Fibroblast of lung (primary cell): ENCODE data around the gene C12orf56. TPM values are rescaled to one million over a fixed set of nuclear protein-coding genes. Genes with fewer than 3 reads are reported as not detected.

Experiments used
- DNase-seq, 2 donors: peaks; one replicate each; pipeline versions ENCODE4 v3.0.0 to v3.0.0-alpha.2; 2010; ENCODE audit warnings: low read depth in 2 of 2
- H2AFZ ChIP-seq: 2 replicates; pipeline ENCODE4 v1.5.1; 2012; ENCODE audit warnings: low read length, control low read depth, inconsistent platforms
- H3K27ac ChIP-seq: 2 replicates; pipeline ENCODE4 v1.5.1; 2011; ENCODE audit warnings: low read length, control low read depth; ENCODE audit not compliant: insufficient read depth
- H3K27me3 ChIP-seq: 2 replicates; pipeline ENCODE4 v1.5.1; 2011; ENCODE audit warnings: mild to moderate bottlenecking, low read length; ENCODE audit not compliant: control insufficient read depth, insufficient read depth
- H3K36me3 ChIP-seq: 2 replicates; pipeline ENCODE4 v1.5.1; 2011; ENCODE audit warnings: low read length; ENCODE audit not compliant: control insufficient read depth, insufficient read depth
- H3K4me1 ChIP-seq: 2 replicates; pipeline ENCODE4 v1.5.1; 2011; ENCODE audit warnings: low read length; ENCODE audit not compliant: control insufficient read depth, insufficient read depth; ENCODE audit errors: extremely low read depth
- H3K4me2 ChIP-seq: 2 replicates; pipeline ENCODE4 v1.5.1; 2011; ENCODE audit warnings: low read length, control low read depth; ENCODE audit not compliant: insufficient read depth; ENCODE audit errors: extremely low read depth
- H3K4me3 ChIP-seq, 4 experiments: fragments of 200-600 bp in 1 of 4; sonication (generic) in 1 of 4; replicated peaks in 1 of 4; 2 replicates each; pipeline ENCODE4 v1.5.1; 2011 to 2016; ENCODE audit warnings: low read length in 4 of 4, low read depth in 3 of 4, mild to moderate bottlenecking in 3 of 4, control low read depth in 2 of 4, inconsistent platforms in 1 of 4, mixed read lengths in 1 of 4; ENCODE audit not compliant: insufficient read depth in 1 of 4; ENCODE audit errors: control extremely low read depth in 1 of 4
- H3K79me2 ChIP-seq: 2 replicates; pipeline ENCODE4 v1.5.1; 2012; ENCODE audit warnings: mild to moderate bottlenecking, low read length, inconsistent platforms; ENCODE audit not compliant: control insufficient read depth, insufficient read depth
- H3K9ac ChIP-seq: 2 replicates; pipeline ENCODE4 v1.5.1; 2011; ENCODE audit warnings: mild to moderate bottlenecking, low read length, control low read depth; ENCODE audit not compliant: insufficient read depth
- H3K9me3 ChIP-seq: 2 replicates; pipeline ENCODE4 v1.5.1; 2012; ENCODE audit warnings: low read depth, low read length; ENCODE audit not compliant: control insufficient read depth, insufficient read depth
- H4K20me1 ChIP-seq: 2 replicates; pipeline ENCODE4 v1.5.1; 2011; ENCODE audit warnings: low read length; ENCODE audit not compliant: control insufficient read depth, insufficient read depth; ENCODE audit errors: extremely low read depth
- EZH2 ChIP-seq: IDR thresholded peaks from 2 replicates; pipeline ENCODE4 v1.5.1; 2012; ENCODE audit warnings: low read length, control low read depth, mild to moderate bottlenecking; ENCODE audit errors: missing control alignments
- polyA plus RNA-seq, 2 donors: library from polyadenylated mRNA; depleted of rRNA in 1 of 2; stranded (reverse) in 1 of 2; unstranded in 1 of 2; fragments of >200 nt; gene quantifications; 2 replicates each; pipeline ENCODE4 v1.2.1, GENCODE V29; 2011 to 2012; ENCODE audit warnings: missing spikeins in 1 of 2
- total RNA-seq: library from RNA; depleted of rRNA; stranded (reverse); fragments of >200 nt; gene quantifications from 2 replicates; pipeline ENCODE4 v1.2.1, GENCODE V29; 2014
- TF ChIP-seq, protein P1 (sequence below), 2 donors: IDR thresholded peaks in 1 of 2; conservative IDR thresholded peaks in 1 of 2; 1 replicate in 1 of 2; 2 replicates in 1 of 2; pipeline ENCODE4 v1.5.1; 2011 to 2012; ENCODE audit warnings: low read length in 2 of 2, control low read depth in 1 of 2, inconsistent platforms in 1 of 2, low read depth in 1 of 2, mild to moderate bottlenecking in 1 of 2

Gene C12orf56
- total and polyA plus RNA-seq, 2 donors (not counting 1 experiment from before 2014, with no cell fraction given): 0.10 to 1.5 TPM

DNA sequence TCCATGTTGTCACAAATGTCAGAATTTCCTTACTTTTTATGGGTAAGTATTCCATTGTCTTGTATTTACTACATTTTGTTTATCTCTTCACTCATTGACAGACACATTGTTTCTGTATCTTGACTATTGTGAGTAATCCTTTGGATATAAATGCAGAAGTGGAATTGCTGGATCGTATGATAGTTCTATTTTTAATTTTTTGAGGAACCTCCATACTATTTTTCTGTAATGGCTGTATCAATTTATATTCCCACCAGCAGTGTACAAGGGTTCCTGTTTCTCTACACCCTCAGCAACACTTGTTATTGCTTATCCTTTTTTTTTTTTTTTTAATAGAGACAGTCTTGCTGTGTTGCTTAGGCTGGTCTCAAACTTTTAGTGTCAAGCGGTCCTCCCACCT is 164.9 kb downstream of the C12orf56 start:
- Histone ChIP-seq H3K4me3 (no peak overlapping the region), H3K27ac (no peak overlapping the region), H3K27me3 (no peaks in the 10 kb centered on the region), H4K20me1 (no peaks in the 10 kb centered on the region), H3K79me2 (no peaks in the 10 kb centered on the region), H3K9ac (no peak overlapping the region), H3K9me3 (no peaks in the 10 kb centered on the region), H3K4me1 (no peaks in the 10 kb centered on the region), H3K4me2 (no peak overlapping the region), H2AFZ (no peak overlapping the region), H3K36me3 (no peaks in the 10 kb centered on the region)
- no peak for DNase-seq
- TF ChIP-seq, protein P1, sequence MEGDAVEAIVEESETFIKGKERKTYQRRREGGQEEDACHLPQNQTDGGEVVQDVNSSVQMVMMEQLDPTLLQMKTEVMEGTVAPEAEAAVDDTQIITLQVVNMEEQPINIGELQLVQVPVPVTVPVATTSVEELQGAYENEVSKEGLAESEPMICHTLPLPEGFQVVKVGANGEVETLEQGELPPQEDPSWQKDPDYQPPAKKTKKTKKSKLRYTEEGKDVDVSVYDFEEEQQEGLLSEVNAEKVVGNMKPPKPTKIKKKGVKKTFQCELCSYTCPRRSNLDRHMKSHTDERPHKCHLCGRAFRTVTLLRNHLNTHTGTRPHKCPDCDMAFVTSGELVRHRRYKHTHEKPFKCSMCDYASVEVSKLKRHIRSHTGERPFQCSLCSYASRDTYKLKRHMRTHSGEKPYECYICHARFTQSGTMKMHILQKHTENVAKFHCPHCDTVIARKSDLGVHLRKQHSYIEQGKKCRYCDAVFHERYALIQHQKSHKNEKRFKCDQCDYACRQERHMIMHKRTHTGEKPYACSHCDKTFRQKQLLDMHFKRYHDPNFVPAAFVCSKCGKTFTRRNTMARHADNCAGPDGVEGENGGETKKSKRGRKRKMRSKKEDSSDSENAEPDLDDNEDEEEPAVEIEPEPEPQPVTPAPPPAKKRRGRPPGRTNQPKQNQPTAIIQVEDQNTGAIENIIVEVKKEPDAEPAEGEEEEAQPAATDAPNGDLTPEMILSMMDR (conservative IDR thresholded peaks at IDR 0.05 in 1 of 2, IDR thresholded peaks at IDR 0.05 in 1 of 2; ENCODE audit: low read depth in 1 of 2, low read length in 2 of 2): no peak
- no peak for TF ChIP-seq EZH2

DNA sequence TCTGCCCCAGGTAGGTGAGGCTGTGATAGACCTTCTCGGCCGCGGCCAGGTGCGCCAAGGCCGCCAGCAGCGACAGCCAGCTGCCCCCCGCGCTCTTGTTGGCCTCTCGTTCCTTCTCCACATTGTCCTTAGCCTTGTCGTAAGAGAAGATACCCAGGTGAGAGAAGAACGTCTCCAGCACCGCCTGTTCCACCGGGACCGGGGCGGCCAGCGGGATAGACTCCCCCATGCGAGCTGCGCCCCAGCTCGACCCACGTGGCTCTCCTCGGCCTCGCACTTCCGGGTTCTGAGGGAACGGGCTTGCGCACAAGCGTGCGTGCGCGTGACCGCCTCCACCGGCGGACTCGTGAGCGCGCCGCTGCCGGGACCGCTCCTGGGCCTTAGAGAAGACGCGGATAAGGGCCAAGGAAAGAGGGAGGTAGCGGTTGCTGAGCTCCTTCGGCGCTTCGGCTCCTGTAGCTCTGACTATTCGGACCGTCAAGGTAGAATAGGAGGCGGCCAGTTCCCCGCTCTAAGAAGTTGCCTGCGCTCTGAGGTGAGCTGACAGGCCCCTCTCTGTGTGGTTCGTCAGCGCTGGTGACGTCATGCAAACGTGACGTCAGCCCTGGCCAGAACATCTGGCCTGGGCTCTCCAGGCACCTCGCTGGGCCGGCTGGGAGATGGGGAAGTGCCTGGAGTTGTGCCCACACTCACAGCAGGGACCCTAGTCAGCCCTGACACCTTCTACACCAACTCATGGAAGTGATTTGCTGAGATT is 168.4 kb downstream of the C12orf56 start, which contains the start of gene KICS2:
Gene KICS2, minus strand, starts transcription at position 288 of the 757 bp plus-strand sequence. Its CDS starts 59 bp downstream, at position 229.
- Histone ChIP-seq H2AFZ (peak within 1 kb of the TSS; percentile 92), H3K4me3 (peak within 1 kb of the TSS; percentile 77 to 93 (median 83))
- TF ChIP-seq, protein P1 (conservative IDR thresholded peaks at IDR 0.05 in 1 of 2, IDR thresholded peaks at IDR 0.05 in 1 of 2; ENCODE audit: low read depth in 1 of 2, low read length in 2 of 2): no peak

DNA sequence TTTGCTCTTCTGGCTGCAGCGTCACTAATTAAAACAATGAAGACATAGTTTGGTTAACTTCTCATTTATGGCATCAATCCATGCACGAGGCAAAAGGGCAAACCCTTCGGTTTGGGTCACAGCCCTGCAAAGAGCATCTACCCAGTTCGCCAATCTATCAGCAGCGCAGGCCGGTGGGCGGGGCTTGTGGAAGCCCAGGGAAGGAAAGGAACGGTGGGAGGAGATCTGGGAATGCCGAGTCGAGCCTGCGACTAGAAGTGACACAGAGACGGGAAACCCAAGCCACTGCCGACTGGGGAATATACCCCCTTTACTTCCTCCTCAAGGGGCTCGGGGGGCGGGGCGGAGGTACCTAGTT is 168.9 kb downstream of the C12orf56 start:
- no peak for TF ChIP-seq EZH2
- TF ChIP-seq, protein P1 (conservative IDR thresholded peaks at IDR 0.05 in 1 of 2, IDR thresholded peaks at IDR 0.05 in 1 of 2; ENCODE audit: low read depth in 1 of 2, low read length in 2 of 2): no peak
- Histone ChIP-seq H3K9me3 (no peaks in the 10 kb centered on the region), H3K4me2 (peak overlapping the region; percentile 98), H3K36me3 (no peaks in the 10 kb centered on the region), H4K20me1 (no peaks in the 10 kb centered on the region), H3K79me2 (no peaks in the 10 kb centered on the region), H3K4me3 (peak overlapping the region; percentile 77 to 93 (median 83)), H3K27me3 (no peaks in the 10 kb centered on the region), H3K9ac (peak overlapping the region; percentile 96), H3K4me1 (no peaks in the 10 kb centered on the region), H2AFZ (peak overlapping the region; percentile 89), H3K27ac (peak overlapping the region; percentile 98)
- peak; percentile 74 to 87 for DNase-seq

More for the DNA sequence above, 168.4 kb downstream of the C12orf56 start, which contains the start of gene KICS2:
- Histone ChIP-seq H3K9ac (peak within 1 kb of the TSS; percentile 96), H3K4me2 (peak within 1 kb of the TSS; percentile 98), H3K9me3 (no peaks in the 10 kb centered on the region), H3K36me3 (no peaks in the 10 kb centered on the region), H3K79me2 (no peaks in the 10 kb centered on the region), H3K4me1 (no peaks in the 10 kb centered on the region), H3K27me3 (no peaks in the 10 kb centered on the region), H4K20me1 (no peaks in the 10 kb centered on the region), H3K27ac (peak within 1 kb of the TSS; percentile 98)
- DNase-seq: peak; percentile 95
